Subcutaneous adipose tissue (tissue), 4 donors: ENCODE data around the gene PIGN. TPM values are rescaled to one million over a fixed set of nuclear protein-coding genes. Genes with fewer than 3 reads are reported as not detected.

Experiments used
- total RNA-seq, 4 donors: library from RNA; depleted of rRNA; stranded (reverse); fragments of >200 nt; gene quantifications; one replicate each; pipeline ENCODE4 v1.1.0, GENCODE V29; 2016
- TF ChIP-seq, protein P1 (sequence below): fragments of 450-650 bp; IDR thresholded peaks from one replicate; pipeline ENCODE4 v1.5.1; 2016; ENCODE audit warnings: low read depth, mild to moderate bottlenecking, control low read depth, antibody characterized with exemption, moderate library complexity

PIGN gene
- total RNA-seq, 4 donors from 2014 or later: 22.6 to 35.0 (median 31.3) TPM

- TF ChIP-seq, protein P1, sequence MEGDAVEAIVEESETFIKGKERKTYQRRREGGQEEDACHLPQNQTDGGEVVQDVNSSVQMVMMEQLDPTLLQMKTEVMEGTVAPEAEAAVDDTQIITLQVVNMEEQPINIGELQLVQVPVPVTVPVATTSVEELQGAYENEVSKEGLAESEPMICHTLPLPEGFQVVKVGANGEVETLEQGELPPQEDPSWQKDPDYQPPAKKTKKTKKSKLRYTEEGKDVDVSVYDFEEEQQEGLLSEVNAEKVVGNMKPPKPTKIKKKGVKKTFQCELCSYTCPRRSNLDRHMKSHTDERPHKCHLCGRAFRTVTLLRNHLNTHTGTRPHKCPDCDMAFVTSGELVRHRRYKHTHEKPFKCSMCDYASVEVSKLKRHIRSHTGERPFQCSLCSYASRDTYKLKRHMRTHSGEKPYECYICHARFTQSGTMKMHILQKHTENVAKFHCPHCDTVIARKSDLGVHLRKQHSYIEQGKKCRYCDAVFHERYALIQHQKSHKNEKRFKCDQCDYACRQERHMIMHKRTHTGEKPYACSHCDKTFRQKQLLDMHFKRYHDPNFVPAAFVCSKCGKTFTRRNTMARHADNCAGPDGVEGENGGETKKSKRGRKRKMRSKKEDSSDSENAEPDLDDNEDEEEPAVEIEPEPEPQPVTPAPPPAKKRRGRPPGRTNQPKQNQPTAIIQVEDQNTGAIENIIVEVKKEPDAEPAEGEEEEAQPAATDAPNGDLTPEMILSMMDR: no peak
Observed at GRCh38 chr18:62011416-62011815, 175.4 kb downstream of the PIGN start.

GRCh38 chr18:62009521-62009920 lies 177.3 kb downstream of the PIGN start:
- TF ChIP-seq, protein P1: no peak

GRCh38 chr18:62001396-62001795 lies 185.5 kb downstream of the PIGN start:
- TF ChIP-seq, protein P1: no peak

DNA sequence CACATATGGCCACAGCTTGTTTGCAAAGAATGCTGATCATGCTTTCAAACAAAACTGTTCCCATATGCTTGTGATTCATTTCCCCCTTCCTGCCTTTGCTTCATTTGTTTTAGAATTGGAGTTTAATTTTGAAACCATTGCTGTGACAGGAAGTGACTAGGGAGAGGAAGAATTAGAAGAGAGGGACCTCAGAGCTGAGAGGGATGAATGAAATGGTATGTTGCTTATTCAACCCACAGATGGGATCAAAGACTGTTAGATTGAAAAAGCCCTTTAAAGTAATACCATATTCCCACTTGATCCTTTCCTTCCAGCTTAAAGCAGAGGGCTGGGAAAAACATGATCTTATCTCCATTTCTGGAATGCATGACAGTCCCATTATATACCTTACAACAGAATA lies 187.9 kb downstream of the PIGN start:
- TF ChIP-seq, protein P1: no peak

- TF ChIP-seq, protein P1: no peak
Observed at GRCh38 chr18:61998335-61998734, 188.5 kb downstream of the PIGN start.

- TF ChIP-seq, protein P1: no peak
Observed at GRCh38 chr18:61995618-61996017, 191.2 kb downstream of the PIGN start.

DNA sequence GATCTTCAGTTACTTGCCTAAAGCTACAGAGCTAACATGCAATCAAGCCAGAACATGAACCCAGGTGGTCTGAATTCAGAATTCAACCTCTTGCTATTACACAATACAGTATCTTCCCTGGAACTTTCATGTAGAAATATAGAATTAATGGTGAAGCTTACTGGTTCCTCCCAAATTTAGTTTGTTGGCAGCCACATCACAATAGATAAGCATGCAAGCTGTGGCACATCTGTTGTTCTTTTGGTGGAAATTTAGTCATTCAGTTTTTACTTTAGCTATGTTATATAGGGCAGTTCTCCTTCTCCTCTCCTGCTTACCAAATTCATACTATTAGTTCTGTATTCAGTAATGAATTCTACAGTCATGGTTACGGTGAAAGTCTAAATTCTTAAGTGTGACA lies 193.0 kb downstream of the PIGN start:
- TF ChIP-seq, protein P1: no peak
